Hepatocyte (in vitro differentiated cells): Measurements from ENCODE around the gene C1orf115. TPM values are rescaled to one million over a fixed set of nuclear protein-coding genes. Genes with fewer than 3 reads are reported as not detected.

Experiments
- DNase-seq: peaks from one replicate; pipeline ENCODE4 v3.0.0-alpha.2; 2016; ENCODE audit warnings: low spot score
- H2AFZ ChIP-seq: fragments of 200-600 bp; sonication (generic); 2 replicates; pipeline ENCODE4 v1.6.0; 2016; ENCODE audit warnings: antibody characterized with exemption, mild to moderate bottlenecking
- H3K27ac ChIP-seq: fragments of 200-600 bp; sonication (generic); 2 replicates; pipeline ENCODE4 v1.5.1; 2016; ENCODE audit warnings: mild to moderate bottlenecking
- H3K27me3 ChIP-seq: fragments of 200-600 bp; sonication (generic); 2 replicates; pipeline ENCODE4 v1.6.1; 2016
- H3K36me3 ChIP-seq: fragments of 200-600 bp; sonication (generic); replicated peaks from 2 replicates; pipeline ENCODE4 v1.5.1; 2016; ENCODE audit warnings: low read depth; ENCODE audit not compliant: insufficient read depth
- H3K4me1 ChIP-seq: fragments of 200-600 bp; sonication (generic); 2 replicates; pipeline ENCODE4 v1.5.1; 2016; ENCODE audit warnings: mild to moderate bottlenecking, moderate library complexity; ENCODE audit not compliant: insufficient read depth
- H3K4me2 ChIP-seq: fragments of 200-600 bp; sonication (generic); 2 replicates; pipeline ENCODE4 v1.6.0; 2016
- H3K4me3 ChIP-seq: fragments of 200-600 bp; sonication (generic); 2 replicates; pipeline ENCODE4 v1.5.1; 2016; ENCODE audit warnings: mild to moderate bottlenecking
- H3K79me2 ChIP-seq: fragments of 200-600 bp; sonication (generic); 2 replicates; pipeline ENCODE4 v1.6.0; 2017; ENCODE audit warnings: mild to moderate bottlenecking
- H3K9me2 ChIP-seq: fragments of 200-600 bp; sonication (generic); replicated peaks from 2 replicates; pipeline ENCODE4 v1.6.0; 2017; ENCODE audit warnings: mild to moderate bottlenecking; ENCODE audit not compliant: insufficient read depth
- H3K9me3 ChIP-seq: fragments of 200-600 bp; sonication (generic); 2 replicates; pipeline ENCODE4 v1.5.1; 2016; ENCODE audit warnings: low read depth, mild to moderate bottlenecking
- H4K20me1 ChIP-seq: fragments of 200-600 bp; sonication (generic); 2 replicates; pipeline ENCODE4 v1.6.0; 2016; ENCODE audit warnings: mild to moderate bottlenecking; ENCODE audit not compliant: insufficient read depth, poor library complexity, severe bottlenecking
- EZH2 ChIP-seq: fragments of 200-600 bp; sonication (generic); IDR thresholded peaks from 2 replicates; pipeline ENCODE4 v1.6.1; 2016; ENCODE audit warnings: antibody characterized with exemption, mild to moderate bottlenecking, borderline replicate concordance
- EZH2phosphoT487 ChIP-seq: fragments of 200-600 bp; sonication (generic); IDR thresholded peaks from one replicate; pipeline ENCODE4 v1.6.1; 2018; ENCODE audit warnings: antibody characterized with exemption, mild to moderate bottlenecking, low read depth, moderate library complexity; ENCODE audit not compliant: unreplicated experiment, severe bottlenecking
- WGBS: methylation state at CpG from one replicate; pipeline ENCODE4 v1.1.6; 2016; ENCODE audit warnings: low lambda C conversion rate; ENCODE audit errors: missing lambda C conversion rate; 5-methylcytosine and 5-hydroxymethylcytosine counted together
- polyA plus RNA-seq: library from polyadenylated mRNA; unstranded; fragments of >200 nt; fragmentation: Nextera tagmentation; extraction: Ambion mirVana; gene quantifications from 2 replicates; pipeline ENCODE4 v1.2.1, GENCODE V29; 2016
- total RNA-seq: library from RNA; depleted of rRNA; stranded (reverse); fragments of >200 nt; gene quantifications from 2 replicates; pipeline ENCODE4 v1.2.3, GENCODE V29; 2014
- TF ChIP-seq, protein P1 (sequence below): fragments of 200-600 bp; sonication (generic); IDR thresholded peaks from 2 replicates; pipeline ENCODE4 v1.5.1; 2016; ENCODE audit warnings: antibody characterized with exemption, mild to moderate bottlenecking; ENCODE audit not compliant: poor library complexity

C1orf115 gene
- total and polyA plus RNA-seq, 2 experiments from 2014 or later: 42.3 to 49.2 TPM

DNA sequence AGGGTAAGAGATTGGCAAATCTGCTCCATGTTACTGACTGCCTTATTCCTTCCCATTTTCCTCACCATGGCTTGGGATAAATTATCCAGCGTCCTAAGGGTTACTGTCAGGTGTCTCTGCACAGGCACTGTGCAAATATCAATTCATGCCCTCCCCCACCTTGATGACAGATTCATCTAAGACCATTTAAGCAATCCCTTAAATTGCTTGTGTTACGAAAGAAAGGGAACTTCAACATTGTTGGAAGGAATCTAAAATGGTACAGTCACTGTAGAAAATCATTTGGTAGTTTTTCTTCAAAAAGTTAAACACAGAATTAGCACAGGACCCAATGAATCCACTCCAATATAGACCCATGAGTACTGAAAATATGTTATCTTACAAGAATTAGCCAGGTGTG lies 40.3 kb downstream of the C1orf115 start:
- H3K4me3 ChIP-seq: no peak overlapping the region
- H3K27me3 ChIP-seq: no peaks in the 10 kb centered on the region
- no peak overlapping the region for H2AFZ ChIP-seq
- no peak for DNase-seq
- 82% methylated on average over 2 of the region's 2 CpGs for WGBS
- H3K4me2 ChIP-seq: no peak overlapping the region
- H3K79me2 ChIP-seq: no peaks in the 10 kb centered on the region
- H3K9me2 ChIP-seq: no peaks in the 10 kb centered on the region
- H3K9me3 ChIP-seq: no peaks in the 10 kb centered on the region
- no peak overlapping the region for H3K27ac ChIP-seq
- H3K36me3 ChIP-seq: no peaks in the 10 kb centered on the region
- peaks cover 16% of the 10 kb centered on the region for H3K4me1 ChIP-seq
- TF ChIP-seq EZH2 (no peak), EZH2phosphoT487 (no peak)
- TF ChIP-seq, protein P1, sequence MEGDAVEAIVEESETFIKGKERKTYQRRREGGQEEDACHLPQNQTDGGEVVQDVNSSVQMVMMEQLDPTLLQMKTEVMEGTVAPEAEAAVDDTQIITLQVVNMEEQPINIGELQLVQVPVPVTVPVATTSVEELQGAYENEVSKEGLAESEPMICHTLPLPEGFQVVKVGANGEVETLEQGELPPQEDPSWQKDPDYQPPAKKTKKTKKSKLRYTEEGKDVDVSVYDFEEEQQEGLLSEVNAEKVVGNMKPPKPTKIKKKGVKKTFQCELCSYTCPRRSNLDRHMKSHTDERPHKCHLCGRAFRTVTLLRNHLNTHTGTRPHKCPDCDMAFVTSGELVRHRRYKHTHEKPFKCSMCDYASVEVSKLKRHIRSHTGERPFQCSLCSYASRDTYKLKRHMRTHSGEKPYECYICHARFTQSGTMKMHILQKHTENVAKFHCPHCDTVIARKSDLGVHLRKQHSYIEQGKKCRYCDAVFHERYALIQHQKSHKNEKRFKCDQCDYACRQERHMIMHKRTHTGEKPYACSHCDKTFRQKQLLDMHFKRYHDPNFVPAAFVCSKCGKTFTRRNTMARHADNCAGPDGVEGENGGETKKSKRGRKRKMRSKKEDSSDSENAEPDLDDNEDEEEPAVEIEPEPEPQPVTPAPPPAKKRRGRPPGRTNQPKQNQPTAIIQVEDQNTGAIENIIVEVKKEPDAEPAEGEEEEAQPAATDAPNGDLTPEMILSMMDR: no peak
- H4K20me1 ChIP-seq: no peaks in the 10 kb centered on the region

DNA sequence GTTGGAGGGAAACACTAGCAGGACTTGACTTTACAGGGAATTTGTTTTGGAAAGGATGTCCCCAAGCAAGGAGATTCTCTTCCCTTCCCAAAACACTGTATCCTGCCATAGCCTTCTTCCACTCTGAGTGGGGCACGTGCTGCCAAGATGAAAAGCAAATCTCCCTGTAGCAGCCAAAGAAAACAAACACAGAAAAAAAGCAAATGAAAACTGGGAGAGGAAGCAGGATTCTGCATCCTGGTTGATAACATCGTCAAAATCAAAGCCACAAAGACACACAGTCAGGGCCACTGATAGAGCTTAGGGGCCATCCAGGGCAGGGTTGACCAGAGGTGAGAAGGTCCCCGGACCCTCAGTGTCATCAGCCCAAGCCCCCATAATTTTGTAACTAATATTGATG lies 42.0 kb downstream of the C1orf115 start:
- Histone ChIP-seq H3K9me2 (no peaks in the 10 kb centered on the region), H2AFZ (no peak overlapping the region), H3K4me2 (no peak overlapping the region), H3K27me3 (no peaks in the 10 kb centered on the region), H3K36me3 (no peaks in the 10 kb centered on the region), H3K4me3 (no peak overlapping the region), H3K27ac (no peak overlapping the region), H3K9me3 (no peaks in the 10 kb centered on the region), H4K20me1 (no peaks in the 10 kb centered on the region), H3K4me1 (peaks cover 16% of the 10 kb centered on the region), H3K79me2 (no peaks in the 10 kb centered on the region)
- WGBS: 71% methylated on average over 3 of the region's 3 CpGs
- TF ChIP-seq EZH2phosphoT487 (no peak), EZH2 (no peak)
- TF ChIP-seq, protein P1: no peak
- no peak for DNase-seq

DNA sequence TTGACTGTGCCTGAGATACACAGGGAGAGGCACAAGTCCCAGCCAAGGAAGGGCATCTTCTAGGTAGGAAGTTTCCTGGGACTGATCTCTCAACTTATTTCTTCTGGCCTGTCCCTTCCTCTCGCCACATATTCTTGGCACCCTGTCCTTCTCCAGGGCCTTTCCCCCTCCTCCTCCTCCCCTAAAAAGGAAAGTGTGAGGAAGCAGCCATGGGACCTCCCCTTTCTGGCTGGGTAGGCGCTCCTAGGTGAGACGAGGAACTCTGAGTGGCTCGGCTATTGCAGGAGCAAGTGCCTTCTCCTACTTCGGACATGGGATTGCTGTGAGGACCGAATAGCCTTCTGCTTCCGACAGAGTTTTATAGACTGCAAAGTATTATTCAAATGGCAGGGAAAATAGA lies 42.5 kb downstream of the C1orf115 start:
- DNase-seq: no peak
- peak overlapping the region; percentile 52 for H3K4me2 ChIP-seq
- H3K27ac ChIP-seq: peak overlapping the region; percentile 41

More for the DNA sequence above, 42.5 kb downstream of the C1orf115 start:
- Histone ChIP-seq H3K9me2 (no peaks in the 10 kb centered on the region), H4K20me1 (no peaks in the 10 kb centered on the region), H3K79me2 (no peaks in the 10 kb centered on the region), H2AFZ (peak overlapping the region; percentile 55), H3K4me3 (no peak overlapping the region), H3K9me3 (no peaks in the 10 kb centered on the region), H3K4me1 (peaks cover 16% of the 10 kb centered on the region), H3K27me3 (no peaks in the 10 kb centered on the region), H3K36me3 (no peaks in the 10 kb centered on the region)
- TF ChIP-seq EZH2 (no peak), EZH2phosphoT487 (no peak)
- TF ChIP-seq, protein P1: no peak
- WGBS: 93% methylated on average over 7 of the region's 7 CpGs
